HL-60 (cell line): ENCODE results near the gene PRMT7.
A peak's percentile ranks its signal among the peaks of the same experiment; 100 is the strongest.

ENCODE experiments used
- DNase-seq, 2 experiments: peaks; one replicate each; pipeline ENCODE4 v3.0.0-alpha.2; 2010 to 2020; ENCODE audit warnings: low read depth in 1 of 2, low spot score in 1 of 2
- H3K27ac ChIP-seq: fragments of 250-450 bp; sonication (Bioruptor Pico); replicated peaks from 2 replicates; pipeline ENCODE4 v1.5.1; 2020; ENCODE audit warnings: mild to moderate bottlenecking, moderate library complexity
- H3K27me3 ChIP-seq: fragments of 250-450 bp; sonication (Bioruptor Pico); 2 replicates; pipeline ENCODE4 v1.5.1; 2021; ENCODE audit warnings: mild to moderate bottlenecking, moderate library complexity; ENCODE audit not compliant: insufficient read depth, poor library complexity, severe bottlenecking
- H3K4me3 ChIP-seq: replicated peaks from 2 replicates; pipeline ENCODE4 v1.5.1; 2011; ENCODE audit warnings: mild to moderate bottlenecking, control low read depth, low read length; ENCODE audit not compliant: insufficient read depth
- GABPA ChIP-seq: IDR thresholded peaks from 2 replicates; pipeline ENCODE4 v1.6.1; 2012; ENCODE audit warnings: low read depth
- POLR2AphosphoS5 ChIP-seq: IDR thresholded peaks from 2 replicates; pipeline ENCODE4 v1.6.1; 2012; ENCODE audit warnings: low read depth
- SPI1 ChIP-seq: IDR thresholded peaks from 2 replicates; pipeline ENCODE4 v1.6.1; 2012; ENCODE audit warnings: low read depth, mild to moderate bottlenecking, borderline replicate concordance
- long read RNA-seq: library from polyadenylated mRNA; unstranded; transcript quantifications from one replicate; pipeline ENCODE4 v2.0.0, GENCODE V29; 2020
- TF ChIP-seq, protein P1 (sequence below): IDR thresholded peaks from 2 replicates; pipeline ENCODE4 v1.6.1; 2012; ENCODE audit warnings: low read depth; ENCODE audit not compliant: insufficient replicate concordance
- TF ChIP-seq, protein P2 (sequence below): IDR thresholded peaks from one replicate; pipeline ENCODE4 v1.5.1; 2011; ENCODE audit warnings: low read length, control low read depth, inconsistent platforms; ENCODE audit not compliant: insufficient read depth

The PRMT7 gene, protein sequence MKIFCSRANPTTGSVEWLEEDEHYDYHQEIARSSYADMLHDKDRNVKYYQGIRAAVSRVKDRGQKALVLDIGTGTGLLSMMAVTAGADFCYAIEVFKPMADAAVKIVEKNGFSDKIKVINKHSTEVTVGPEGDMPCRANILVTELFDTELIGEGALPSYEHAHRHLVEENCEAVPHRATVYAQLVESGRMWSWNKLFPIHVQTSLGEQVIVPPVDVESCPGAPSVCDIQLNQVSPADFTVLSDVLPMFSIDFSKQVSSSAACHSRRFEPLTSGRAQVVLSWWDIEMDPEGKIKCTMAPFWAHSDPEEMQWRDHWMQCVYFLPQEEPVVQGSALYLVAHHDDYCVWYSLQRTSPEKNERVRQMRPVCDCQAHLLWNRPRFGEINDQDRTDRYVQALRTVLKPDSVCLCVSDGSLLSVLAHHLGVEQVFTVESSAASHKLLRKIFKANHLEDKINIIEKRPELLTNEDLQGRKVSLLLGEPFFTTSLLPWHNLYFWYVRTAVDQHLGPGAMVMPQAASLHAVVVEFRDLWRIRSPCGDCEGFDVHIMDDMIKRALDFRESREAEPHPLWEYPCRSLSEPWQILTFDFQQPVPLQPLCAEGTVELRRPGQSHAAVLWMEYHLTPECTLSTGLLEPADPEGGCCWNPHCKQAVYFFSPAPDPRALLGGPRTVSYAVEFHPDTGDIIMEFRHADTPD
- long read RNA-seq, full-length matches to known transcripts, result 28 of 523 reads
- long read RNA-seq, partial matches to known transcripts, result 37 of 523 reads
- long read RNA-seq, other reads (novel, unspliced or antisense), result 458 of 523 reads

DNA sequence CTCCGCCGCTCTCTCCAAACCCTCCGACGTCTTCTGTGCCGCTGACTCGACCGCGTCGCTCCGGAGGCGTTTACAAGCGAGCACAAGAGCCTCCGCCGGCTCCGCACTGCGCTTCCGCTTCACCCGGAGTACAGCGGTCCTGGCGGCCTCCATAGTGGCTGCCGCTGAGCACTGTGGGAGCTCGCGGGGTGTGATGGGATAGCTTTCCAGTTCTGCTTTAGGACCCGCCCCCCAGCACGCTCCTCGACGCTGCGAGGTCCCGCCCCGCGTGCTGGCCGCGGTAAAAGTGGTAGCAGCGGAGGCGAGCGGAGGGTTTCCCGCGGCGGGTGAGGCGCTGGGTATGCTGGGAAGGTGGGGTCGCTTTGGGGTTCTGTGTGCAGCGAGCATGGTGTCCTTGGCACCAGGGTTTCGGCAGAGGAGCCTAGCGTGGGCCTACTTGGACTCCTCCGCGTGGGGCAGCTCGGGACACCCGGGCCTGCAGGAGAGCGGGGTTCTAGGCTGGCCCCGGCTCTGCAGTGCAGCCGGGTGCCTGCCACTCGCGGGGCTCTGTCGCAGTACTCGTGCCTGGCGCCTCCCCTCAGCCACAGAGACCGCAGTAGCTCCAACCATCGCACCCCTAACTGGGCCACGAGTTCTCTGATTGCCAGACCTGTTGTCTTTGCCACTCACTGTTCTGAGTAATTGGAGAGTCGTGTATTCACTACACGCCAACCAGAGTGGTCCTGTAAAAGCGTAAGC lies at the start of gene PRMT7, which contains the start of gene SLC7A6OS:
TSS of gene PRMT7 (plus strand) at position 246 of the 738 bp plus-strand sequence. CDS start 4,961 bp downstream, outside the sequence.
TSS of gene SLC7A6OS (minus strand) at position 173 of the 738 bp plus-strand sequence. CDS start at position 153, 20 bp downstream.
- peak; percentile 89 to 96 for DNase-seq
- TF ChIP-seq, protein P1, sequence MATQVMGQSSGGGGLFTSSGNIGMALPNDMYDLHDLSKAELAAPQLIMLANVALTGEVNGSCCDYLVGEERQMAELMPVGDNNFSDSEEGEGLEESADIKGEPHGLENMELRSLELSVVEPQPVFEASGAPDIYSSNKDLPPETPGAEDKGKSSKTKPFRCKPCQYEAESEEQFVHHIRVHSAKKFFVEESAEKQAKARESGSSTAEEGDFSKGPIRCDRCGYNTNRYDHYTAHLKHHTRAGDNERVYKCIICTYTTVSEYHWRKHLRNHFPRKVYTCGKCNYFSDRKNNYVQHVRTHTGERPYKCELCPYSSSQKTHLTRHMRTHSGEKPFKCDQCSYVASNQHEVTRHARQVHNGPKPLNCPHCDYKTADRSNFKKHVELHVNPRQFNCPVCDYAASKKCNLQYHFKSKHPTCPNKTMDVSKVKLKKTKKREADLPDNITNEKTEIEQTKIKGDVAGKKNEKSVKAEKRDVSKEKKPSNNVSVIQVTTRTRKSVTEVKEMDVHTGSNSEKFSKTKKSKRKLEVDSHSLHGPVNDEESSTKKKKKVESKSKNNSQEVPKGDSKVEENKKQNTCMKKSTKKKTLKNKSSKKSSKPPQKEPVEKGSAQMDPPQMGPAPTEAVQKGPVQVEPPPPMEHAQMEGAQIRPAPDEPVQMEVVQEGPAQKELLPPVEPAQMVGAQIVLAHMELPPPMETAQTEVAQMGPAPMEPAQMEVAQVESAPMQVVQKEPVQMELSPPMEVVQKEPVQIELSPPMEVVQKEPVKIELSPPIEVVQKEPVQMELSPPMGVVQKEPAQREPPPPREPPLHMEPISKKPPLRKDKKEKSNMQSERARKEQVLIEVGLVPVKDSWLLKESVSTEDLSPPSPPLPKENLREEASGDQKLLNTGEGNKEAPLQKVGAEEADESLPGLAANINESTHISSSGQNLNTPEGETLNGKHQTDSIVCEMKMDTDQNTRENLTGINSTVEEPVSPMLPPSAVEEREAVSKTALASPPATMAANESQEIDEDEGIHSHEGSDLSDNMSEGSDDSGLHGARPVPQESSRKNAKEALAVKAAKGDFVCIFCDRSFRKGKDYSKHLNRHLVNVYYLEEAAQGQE, result peak; percentile 57
- TF ChIP-seq GABPA (peak; percentile 69), SPI1 (peak; percentile 90), POLR2AphosphoS5 (peak; percentile 90)
- TF ChIP-seq, protein P2, sequence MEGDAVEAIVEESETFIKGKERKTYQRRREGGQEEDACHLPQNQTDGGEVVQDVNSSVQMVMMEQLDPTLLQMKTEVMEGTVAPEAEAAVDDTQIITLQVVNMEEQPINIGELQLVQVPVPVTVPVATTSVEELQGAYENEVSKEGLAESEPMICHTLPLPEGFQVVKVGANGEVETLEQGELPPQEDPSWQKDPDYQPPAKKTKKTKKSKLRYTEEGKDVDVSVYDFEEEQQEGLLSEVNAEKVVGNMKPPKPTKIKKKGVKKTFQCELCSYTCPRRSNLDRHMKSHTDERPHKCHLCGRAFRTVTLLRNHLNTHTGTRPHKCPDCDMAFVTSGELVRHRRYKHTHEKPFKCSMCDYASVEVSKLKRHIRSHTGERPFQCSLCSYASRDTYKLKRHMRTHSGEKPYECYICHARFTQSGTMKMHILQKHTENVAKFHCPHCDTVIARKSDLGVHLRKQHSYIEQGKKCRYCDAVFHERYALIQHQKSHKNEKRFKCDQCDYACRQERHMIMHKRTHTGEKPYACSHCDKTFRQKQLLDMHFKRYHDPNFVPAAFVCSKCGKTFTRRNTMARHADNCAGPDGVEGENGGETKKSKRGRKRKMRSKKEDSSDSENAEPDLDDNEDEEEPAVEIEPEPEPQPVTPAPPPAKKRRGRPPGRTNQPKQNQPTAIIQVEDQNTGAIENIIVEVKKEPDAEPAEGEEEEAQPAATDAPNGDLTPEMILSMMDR, result no peak
- H3K4me3 ChIP-seq, result peak within 1 kb of the TSS; percentile 96
- no peaks in the 10 kb centered on the region for H3K27me3 ChIP-seq
- H3K27ac ChIP-seq, result peak within 1 kb of the TSS; percentile 88

DNA sequence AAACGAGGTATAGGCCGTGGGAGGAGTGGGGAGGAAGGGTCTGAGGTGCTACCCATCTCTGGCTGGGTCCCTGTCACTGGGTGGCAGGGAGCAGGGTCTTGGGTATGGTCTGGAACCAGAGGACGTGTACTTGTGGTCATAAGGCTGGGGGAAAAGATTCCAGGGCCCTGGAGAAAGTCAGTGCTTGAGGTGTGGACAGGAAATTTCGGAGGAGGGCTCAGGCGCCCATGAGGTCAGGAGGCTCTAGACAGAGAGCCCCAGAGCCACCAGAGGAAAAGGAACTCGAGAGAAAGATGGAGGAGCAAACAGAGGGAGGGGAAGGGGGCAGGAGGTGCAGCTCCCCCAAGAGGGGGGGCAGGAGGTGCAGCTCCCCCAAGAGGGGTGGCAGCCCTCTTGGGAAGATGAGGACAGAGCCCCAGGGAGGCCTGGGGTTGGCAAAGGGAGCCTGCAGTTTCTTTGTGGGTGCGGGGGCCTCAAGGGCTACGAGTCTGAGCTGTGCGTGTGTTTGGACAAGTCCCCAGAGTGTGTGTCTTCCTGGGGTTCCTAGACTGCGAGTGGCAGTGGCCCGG lies 47.2 kb upstream of the PRMT7 start:
- H3K4me3 ChIP-seq, result peak overlapping the region; percentile 95
- no peak for DNase-seq
- no peaks in the 10 kb centered on the region for H3K27me3 ChIP-seq
- TF ChIP-seq, protein P1, result no peak
- no peak for TF ChIP-seq GABPA
- TF ChIP-seq, protein P2, result peak; percentile 92
- TF ChIP-seq POLR2AphosphoS5, result no peak
- no peak for TF ChIP-seq SPI1
- peak overlapping the region; percentile 83 for H3K27ac ChIP-seq
